Liver (tissue), 9 donors: Measurements from ENCODE around the gene SNTA1. TPM values are rescaled to one million over a fixed set of nuclear protein-coding genes. Genes with fewer than 3 reads are reported as not detected.

Experiments
- DNase-seq: peaks from one replicate; pipeline ENCODE4 v3.0.0-alpha.2; 2017; ENCODE audit warnings: low spot score
- H3K27ac ChIP-seq, 2 donors: one replicate each; pipeline ENCODE4 v1.7.0; 2013; ENCODE audit warnings: inconsistent platforms in 2 of 2, low read length in 2 of 2, control low read depth in 1 of 2, low read depth in 1 of 2, mild to moderate bottlenecking in 1 of 2
- H3K27me3 ChIP-seq, 4 donors: one replicate each; pipeline versions ENCODE4 v1.6.1 to v1.7.0; 2013; ENCODE audit warnings: low read length in 3 of 4, inconsistent platforms in 1 of 4, mild to moderate bottlenecking in 1 of 4, moderate library complexity in 1 of 4; ENCODE audit not compliant: control insufficient read depth in 4 of 4, insufficient read depth in 4 of 4
- H3K36me3 ChIP-seq, 4 donors: one replicate each; pipeline versions ENCODE4 v1.6.1 to v1.7.0; 2013; ENCODE audit warnings: low read length in 3 of 4, mild to moderate bottlenecking in 3 of 4, low read depth in 1 of 4, moderate library complexity in 1 of 4; ENCODE audit not compliant: control insufficient read depth in 4 of 4, insufficient read depth in 3 of 4
- H3K4me1 ChIP-seq, 4 donors: one replicate each; pipeline versions ENCODE4 v1.6.1 to v1.7.0; 2013; ENCODE audit warnings: low read length in 3 of 4, mild to moderate bottlenecking in 3 of 4, moderate library complexity in 1 of 4; ENCODE audit not compliant: control insufficient read depth in 4 of 4, insufficient read depth in 4 of 4
- H3K4me3 ChIP-seq, 3 donors: one replicate each; pipeline versions ENCODE4 v1.6.1 to v1.7.0; 2013; ENCODE audit warnings: low read length in 3 of 3, control low read depth in 1 of 3, low read depth in 1 of 3, mild to moderate bottlenecking in 1 of 3
- H3K9ac ChIP-seq, 2 donors: one replicate each; pipeline ENCODE4 v1.7.0; 2013; ENCODE audit warnings: low read length in 2 of 2, mild to moderate bottlenecking in 2 of 2, moderate library complexity in 2 of 2, control low read depth in 1 of 2, low read depth in 1 of 2
- H3K9me3 ChIP-seq, 4 donors: one replicate each; pipeline versions ENCODE4 v1.6.1 to v1.7.0; 2013; ENCODE audit warnings: low read length in 3 of 4; ENCODE audit not compliant: control insufficient read depth in 4 of 4
- FOXA1 ChIP-seq: IDR thresholded peaks from 2 replicates; pipeline ENCODE4 v1.6.1; 2016; ENCODE audit warnings: antibody characterized with exemption
- FOXA2 ChIP-seq: IDR thresholded peaks from 2 replicates; pipeline ENCODE4 v1.6.1; 2016; ENCODE audit warnings: antibody characterized with exemption
- GABPA ChIP-seq, 2 donors: IDR thresholded peaks in 1 of 2; conservative IDR thresholded peaks in 1 of 2; 2 replicates each; pipeline ENCODE4 v1.6.1; 2016; ENCODE audit warnings: antibody characterized with exemption in 2 of 2, mild to moderate bottlenecking in 1 of 2, moderate library complexity in 1 of 2
- HNF4A ChIP-seq, 2 donors: conservative IDR thresholded peaks; 2 replicates each; pipeline ENCODE4 v1.6.1; 2016; ENCODE audit warnings: antibody characterized with exemption in 2 of 2, mild to moderate bottlenecking in 2 of 2
- HNF4G ChIP-seq: IDR thresholded peaks from 2 replicates; pipeline ENCODE4 v1.6.1; 2016; ENCODE audit warnings: antibody characterized with exemption
- JUND ChIP-seq, 2 donors: IDR thresholded peaks; 2 replicates each; pipeline ENCODE4 v1.6.1; 2016; ENCODE audit warnings: antibody characterized with exemption in 2 of 2
- NR2F2 ChIP-seq: IDR thresholded peaks from 2 replicates; pipeline ENCODE4 v1.6.1; 2016; ENCODE audit warnings: antibody characterized with exemption
- RXRA ChIP-seq, 2 donors: IDR thresholded peaks; 2 replicates each; pipeline ENCODE4 v1.6.1; 2017 to 2018; ENCODE audit warnings: antibody characterized with exemption in 2 of 2, mild to moderate bottlenecking in 1 of 2
- SP1 ChIP-seq: IDR thresholded peaks from 2 replicates; pipeline ENCODE4 v1.6.1; 2018; ENCODE audit warnings: antibody characterized with exemption, mild to moderate bottlenecking
- TAF1 ChIP-seq: conservative IDR thresholded peaks from 2 replicates; pipeline ENCODE4 v1.6.1; 2016; ENCODE audit warnings: antibody characterized with exemption, mild to moderate bottlenecking
- YY1 ChIP-seq: IDR thresholded peaks from 2 replicates; pipeline ENCODE4 v1.6.1; 2016; ENCODE audit warnings: antibody characterized with exemption, mild to moderate bottlenecking
- WGBS: extraction: QIAGEN DNeasy Blood & Tissue Kit; methylation state at CpG from one replicate; pipeline ENCODE4 v1.1.7; 2013; 5-methylcytosine and 5-hydroxymethylcytosine counted together
- polyA plus RNA-seq, 2 donors: library from polyadenylated mRNA; stranded (reverse) in 1 of 2; unstranded in 1 of 2; fragments of 200-250 nt in 1 of 2; fragments of >200 nt in 1 of 2; fragmentation: Nextera tagmentation in 1 of 2; extraction: Ambion mirVana in 1 of 2; gene quantifications; one replicate each; pipeline versions ENCODE4 v1.2.1 to v1.2.3, GENCODE V29; 2013 to 2015
- total RNA-seq, 2 donors: library from RNA; depleted of rRNA; stranded (reverse); fragments of >200 nt; gene quantifications; one replicate each; pipeline ENCODE4 v1.2.3, GENCODE V29; 2014
- TF ChIP-seq, protein P1 (sequence below): IDR thresholded peaks from 2 replicates; pipeline ENCODE4 v1.6.1; 2016; ENCODE audit warnings: antibody characterized with exemption
- TF ChIP-seq, protein P2 (sequence below): fragments of 150-350 bp; IDR thresholded peaks from 2 replicates; pipeline ENCODE4 v1.5.1; 2017; ENCODE audit warnings: improper control_type of control experiment, low read depth, low read length; ENCODE audit not compliant: missing input control
- TF ChIP-seq, protein P3 (sequence below): IDR thresholded peaks from 2 replicates; pipeline ENCODE4 v1.6.1; 2016; ENCODE audit warnings: antibody characterized with exemption, mild to moderate bottlenecking
- TF ChIP-seq, protein P4 (sequence below): IDR thresholded peaks from 2 replicates; pipeline ENCODE4 v1.6.1; 2016; ENCODE audit warnings: antibody characterized with exemption
- TF ChIP-seq, protein P5 (sequence below): IDR thresholded peaks from 2 replicates; pipeline ENCODE4 v1.6.1; 2016; ENCODE audit warnings: antibody characterized with exemption
- donor health status: healthy.
- donor health status: healthy.
- donor health status: healthy.
- donor health status: healthy.
- donor health status: healthy.

SNTA1 gene
- total and polyA plus RNA-seq, 4 donors: 3.8 to 9.6 (median 6.9) TPM

DNA sequence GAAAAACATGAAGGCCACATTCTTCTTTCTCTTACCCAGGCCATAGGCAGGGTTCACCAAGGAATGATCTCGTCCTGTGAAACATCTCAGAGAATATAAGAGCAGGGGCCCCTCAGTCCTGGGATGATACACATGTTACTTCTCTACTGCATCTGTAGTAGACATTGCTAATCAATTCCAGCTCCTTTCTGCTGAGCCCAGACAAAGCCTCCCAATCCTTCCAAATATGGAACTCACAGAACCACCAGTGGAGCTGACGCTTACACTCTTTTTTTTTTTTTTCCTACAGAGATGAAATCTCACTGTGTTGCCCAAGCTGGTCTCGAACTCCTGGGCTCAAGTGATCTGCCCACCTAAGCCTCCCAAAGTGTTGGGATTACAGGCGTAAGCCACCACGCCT lies 9.1 kb downstream of the SNTA1 start:
- Histone ChIP-seq H3K4me1 (no peaks in the 10 kb centered on the region), H3K36me3 (peaks cover 0 to 5% (median 0%) of the 10 kb centered on the region in 4 donors), H3K27ac (no peak overlapping the region), H3K9me3 (no peaks in the 10 kb centered on the region), H3K4me3 (no peak overlapping the region), H3K9ac (no peak overlapping the region), H3K27me3 (no peaks in the 10 kb centered on the region)
- no peak for DNase-seq
- 99% methylated on average over 5 of the region's 5 CpGs for WGBS
- no peak for TF ChIP-seq GABPA (IDR thresholded peaks at IDR 0.05 in 1 of 2, conservative IDR thresholded peaks at IDR 0.05 in 1 of 2)
- TF ChIP-seq YY1: no peak
- TF ChIP-seq HNF4G: no peak
- no peak for TF ChIP-seq NR2F2
- no peak for TF ChIP-seq SP1
- TF ChIP-seq, protein P1, sequence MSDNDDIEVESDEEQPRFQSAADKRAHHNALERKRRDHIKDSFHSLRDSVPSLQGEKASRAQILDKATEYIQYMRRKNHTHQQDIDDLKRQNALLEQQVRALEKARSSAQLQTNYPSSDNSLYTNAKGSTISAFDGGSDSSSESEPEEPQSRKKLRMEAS: no peak
- TF ChIP-seq RXRA (IDR thresholded peaks at IDR 0.05): no peak
- TF ChIP-seq, protein P2, sequence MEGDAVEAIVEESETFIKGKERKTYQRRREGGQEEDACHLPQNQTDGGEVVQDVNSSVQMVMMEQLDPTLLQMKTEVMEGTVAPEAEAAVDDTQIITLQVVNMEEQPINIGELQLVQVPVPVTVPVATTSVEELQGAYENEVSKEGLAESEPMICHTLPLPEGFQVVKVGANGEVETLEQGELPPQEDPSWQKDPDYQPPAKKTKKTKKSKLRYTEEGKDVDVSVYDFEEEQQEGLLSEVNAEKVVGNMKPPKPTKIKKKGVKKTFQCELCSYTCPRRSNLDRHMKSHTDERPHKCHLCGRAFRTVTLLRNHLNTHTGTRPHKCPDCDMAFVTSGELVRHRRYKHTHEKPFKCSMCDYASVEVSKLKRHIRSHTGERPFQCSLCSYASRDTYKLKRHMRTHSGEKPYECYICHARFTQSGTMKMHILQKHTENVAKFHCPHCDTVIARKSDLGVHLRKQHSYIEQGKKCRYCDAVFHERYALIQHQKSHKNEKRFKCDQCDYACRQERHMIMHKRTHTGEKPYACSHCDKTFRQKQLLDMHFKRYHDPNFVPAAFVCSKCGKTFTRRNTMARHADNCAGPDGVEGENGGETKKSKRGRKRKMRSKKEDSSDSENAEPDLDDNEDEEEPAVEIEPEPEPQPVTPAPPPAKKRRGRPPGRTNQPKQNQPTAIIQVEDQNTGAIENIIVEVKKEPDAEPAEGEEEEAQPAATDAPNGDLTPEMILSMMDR: no peak
- TF ChIP-seq JUND (IDR thresholded peaks at IDR 0.05): no peak
- TF ChIP-seq, protein P3, sequence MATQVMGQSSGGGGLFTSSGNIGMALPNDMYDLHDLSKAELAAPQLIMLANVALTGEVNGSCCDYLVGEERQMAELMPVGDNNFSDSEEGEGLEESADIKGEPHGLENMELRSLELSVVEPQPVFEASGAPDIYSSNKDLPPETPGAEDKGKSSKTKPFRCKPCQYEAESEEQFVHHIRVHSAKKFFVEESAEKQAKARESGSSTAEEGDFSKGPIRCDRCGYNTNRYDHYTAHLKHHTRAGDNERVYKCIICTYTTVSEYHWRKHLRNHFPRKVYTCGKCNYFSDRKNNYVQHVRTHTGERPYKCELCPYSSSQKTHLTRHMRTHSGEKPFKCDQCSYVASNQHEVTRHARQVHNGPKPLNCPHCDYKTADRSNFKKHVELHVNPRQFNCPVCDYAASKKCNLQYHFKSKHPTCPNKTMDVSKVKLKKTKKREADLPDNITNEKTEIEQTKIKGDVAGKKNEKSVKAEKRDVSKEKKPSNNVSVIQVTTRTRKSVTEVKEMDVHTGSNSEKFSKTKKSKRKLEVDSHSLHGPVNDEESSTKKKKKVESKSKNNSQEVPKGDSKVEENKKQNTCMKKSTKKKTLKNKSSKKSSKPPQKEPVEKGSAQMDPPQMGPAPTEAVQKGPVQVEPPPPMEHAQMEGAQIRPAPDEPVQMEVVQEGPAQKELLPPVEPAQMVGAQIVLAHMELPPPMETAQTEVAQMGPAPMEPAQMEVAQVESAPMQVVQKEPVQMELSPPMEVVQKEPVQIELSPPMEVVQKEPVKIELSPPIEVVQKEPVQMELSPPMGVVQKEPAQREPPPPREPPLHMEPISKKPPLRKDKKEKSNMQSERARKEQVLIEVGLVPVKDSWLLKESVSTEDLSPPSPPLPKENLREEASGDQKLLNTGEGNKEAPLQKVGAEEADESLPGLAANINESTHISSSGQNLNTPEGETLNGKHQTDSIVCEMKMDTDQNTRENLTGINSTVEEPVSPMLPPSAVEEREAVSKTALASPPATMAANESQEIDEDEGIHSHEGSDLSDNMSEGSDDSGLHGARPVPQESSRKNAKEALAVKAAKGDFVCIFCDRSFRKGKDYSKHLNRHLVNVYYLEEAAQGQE: no peak
- TF ChIP-seq, protein P4, sequence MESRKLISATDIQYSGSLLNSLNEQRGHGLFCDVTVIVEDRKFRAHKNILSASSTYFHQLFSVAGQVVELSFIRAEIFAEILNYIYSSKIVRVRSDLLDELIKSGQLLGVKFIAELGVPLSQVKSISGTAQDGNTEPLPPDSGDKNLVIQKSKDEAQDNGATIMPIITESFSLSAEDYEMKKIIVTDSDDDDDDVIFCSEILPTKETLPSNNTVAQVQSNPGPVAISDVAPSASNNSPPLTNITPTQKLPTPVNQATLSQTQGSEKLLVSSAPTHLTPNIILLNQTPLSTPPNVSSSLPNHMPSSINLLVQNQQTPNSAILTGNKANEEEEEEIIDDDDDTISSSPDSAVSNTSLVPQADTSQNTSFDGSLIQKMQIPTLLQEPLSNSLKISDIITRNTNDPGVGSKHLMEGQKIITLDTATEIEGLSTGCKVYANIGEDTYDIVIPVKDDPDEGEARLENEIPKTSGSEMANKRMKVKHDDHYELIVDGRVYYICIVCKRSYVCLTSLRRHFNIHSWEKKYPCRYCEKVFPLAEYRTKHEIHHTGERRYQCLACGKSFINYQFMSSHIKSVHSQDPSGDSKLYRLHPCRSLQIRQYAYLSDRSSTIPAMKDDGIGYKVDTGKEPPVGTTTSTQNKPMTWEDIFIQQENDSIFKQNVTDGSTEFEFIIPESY: no peak
- TF ChIP-seq TAF1: no peak
- TF ChIP-seq HNF4A (conservative IDR thresholded peaks at IDR 0.05): no peak

DNA sequence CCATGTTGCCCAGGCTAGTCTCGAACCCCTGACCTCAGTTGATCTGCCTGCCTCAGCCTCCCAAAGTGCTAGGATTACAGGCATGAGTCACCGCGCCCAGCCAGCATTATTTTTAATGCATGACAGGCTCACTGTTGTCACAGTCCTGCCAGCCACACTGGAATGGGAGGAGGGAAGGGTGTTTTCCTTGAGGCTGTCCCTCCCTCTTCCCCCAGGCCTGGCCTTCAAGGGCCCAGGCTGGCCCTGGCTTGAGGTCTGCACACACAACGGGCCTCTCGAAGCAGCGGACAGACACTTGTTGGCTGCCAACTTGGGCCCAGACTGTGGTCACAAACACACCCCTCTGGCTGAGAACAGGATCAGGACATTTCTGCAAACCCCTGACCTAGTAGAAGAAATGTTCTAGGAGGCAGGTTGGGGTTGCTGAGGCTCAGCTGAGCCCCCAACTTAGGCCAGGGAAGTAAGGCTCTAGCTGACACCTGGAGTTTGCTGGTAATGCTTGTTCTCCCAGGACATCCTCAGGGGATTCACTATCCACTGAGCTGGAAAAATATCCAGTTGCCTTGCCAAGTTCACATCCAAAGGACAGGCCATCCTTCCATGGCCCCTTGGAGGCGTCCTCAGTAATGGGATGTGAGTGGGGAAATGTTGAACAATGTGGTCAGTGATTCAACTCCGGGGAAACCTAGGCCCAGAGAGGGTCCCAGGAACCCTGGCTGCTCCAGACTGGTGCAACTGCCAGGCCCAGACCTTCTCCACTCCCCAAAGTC lies 9.9 kb downstream of the SNTA1 start:
- no peak overlapping the region for H3K9ac ChIP-seq
- H3K9me3 ChIP-seq: no peaks in the 10 kb centered on the region
- H3K4me1 ChIP-seq: no peaks in the 10 kb centered on the region
- no peak overlapping the region for H3K4me3 ChIP-seq
- no peak overlapping the region for H3K27ac ChIP-seq
- 97% methylated on average over 8 of the region's 8 CpGs for WGBS
- peaks cover 0 to 5% (median 0%) of the 10 kb centered on the region in 4 donors for H3K36me3 ChIP-seq
- H3K27me3 ChIP-seq: no peaks in the 10 kb centered on the region
- DNase-seq: no peak
- TF ChIP-seq, protein P2: no peak
- TF ChIP-seq NR2F2: no peak
- TF ChIP-seq, protein P1: no peak
- TF ChIP-seq, protein P5, sequence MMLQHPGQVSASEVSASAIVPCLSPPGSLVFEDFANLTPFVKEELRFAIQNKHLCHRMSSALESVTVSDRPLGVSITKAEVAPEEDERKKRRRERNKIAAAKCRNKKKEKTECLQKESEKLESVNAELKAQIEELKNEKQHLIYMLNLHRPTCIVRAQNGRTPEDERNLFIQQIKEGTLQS: no peak
- no peak for TF ChIP-seq JUND (IDR thresholded peaks at IDR 0.05)
- TF ChIP-seq HNF4A (conservative IDR thresholded peaks at IDR 0.05): no peak
- no peak for TF ChIP-seq GABPA (IDR thresholded peaks at IDR 0.05 in 1 of 2, conservative IDR thresholded peaks at IDR 0.05 in 1 of 2)
- TF ChIP-seq, protein P3: no peak
- no peak for TF ChIP-seq FOXA2
- TF ChIP-seq TAF1: no peak
- TF ChIP-seq FOXA1: no peak
